ENCODE measurements around the gene MAK. TPM values are rescaled to one million over a fixed set of nuclear protein-coding genes. Genes with fewer than 3 reads are reported as not detected.

Gene MAK
- total RNA-seq, 1 experiment from 2014 or later: 0.22 TPM

DNA sequence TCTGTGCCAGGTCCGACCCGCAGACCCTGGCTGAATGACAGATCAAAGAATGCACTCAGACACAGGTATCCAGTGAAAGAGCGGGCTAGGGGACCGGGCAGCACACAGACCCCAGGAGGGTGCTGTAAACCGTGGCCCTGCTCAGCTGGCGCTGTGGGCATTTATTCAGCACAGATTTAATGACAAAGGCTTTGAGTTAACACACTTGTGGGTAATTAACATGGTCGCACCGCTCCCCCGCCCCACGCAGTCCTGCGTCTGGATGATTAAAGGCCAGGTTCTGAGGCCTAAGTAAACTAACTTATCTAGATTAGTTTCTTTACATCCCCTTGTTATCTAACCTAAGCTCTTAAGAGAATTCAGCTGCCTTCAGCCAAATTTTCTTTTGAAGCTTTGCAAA, 3.5 kb downstream of the MAK start:
- POLR2A ChIA-PET: no interaction called here
- Histone ChIP-seq H3K9ac (ENCODE audit: low read length) (no peak overlapping the region), H3K27ac (ENCODE audit: low read depth, low read length) (no peak overlapping the region), H2AFZ (ENCODE audit: low read depth, low read length, poor library complexity, severe bottlenecking) (no peak overlapping the region), H3K36me3 (ENCODE audit: control insufficient read depth in 1 of 2, insufficient read depth in 2 of 2, low read length in 2 of 2) (no peaks in the 10 kb centered on the region), H3K4me3 (replicated peaks in 1 of 2; ENCODE audit: low read depth in 1 of 2, low read length in 2 of 2) (no peak overlapping the region), H3K9me2 (ENCODE audit: insufficient read depth) (no peaks in the 10 kb centered on the region), H3K79me2 (ENCODE audit: insufficient read depth, low read length) (no peaks in the 10 kb centered on the region), H3K4me2 (ENCODE audit: low read length) (no peak overlapping the region), H3K9me3 (ENCODE audit: control insufficient read depth in 1 of 2, insufficient read depth in 1 of 2, low read depth in 1 of 2, low read length in 2 of 2) (no peaks in the 10 kb centered on the region), H4K20me1 (ENCODE audit: insufficient read depth) (no peaks in the 10 kb centered on the region), H3K27me3 (ENCODE audit: insufficient read depth, low read length) (peaks cover 21% of the 10 kb centered on the region), H3K4me1 (ENCODE audit: control insufficient read depth in 1 of 2, insufficient read depth in 2 of 2, low read length in 2 of 2) (peaks cover 10 to 21% of the 10 kb centered on the region in 2 experiments; a peak in 3 of 4 replicates)
- CTCF ChIA-PET: no interaction called here
- DNase-seq (ENCODE audit: low read depth, low spot score) (no peak), ATAC-seq (no peak)
- TF ChIP-seq SP1 (IDR thresholded peaks at IDR 0.05; ENCODE audit: low read depth): no peak
- no peak for TF ChIP-seq EZH2 (IDR thresholded peaks at IDR 0.05)
- TF ChIP-seq RAD21 (IDR thresholded peaks at IDR 0.05; ENCODE audit: low read depth): no peak
- TF ChIP-seq, protein P1, sequence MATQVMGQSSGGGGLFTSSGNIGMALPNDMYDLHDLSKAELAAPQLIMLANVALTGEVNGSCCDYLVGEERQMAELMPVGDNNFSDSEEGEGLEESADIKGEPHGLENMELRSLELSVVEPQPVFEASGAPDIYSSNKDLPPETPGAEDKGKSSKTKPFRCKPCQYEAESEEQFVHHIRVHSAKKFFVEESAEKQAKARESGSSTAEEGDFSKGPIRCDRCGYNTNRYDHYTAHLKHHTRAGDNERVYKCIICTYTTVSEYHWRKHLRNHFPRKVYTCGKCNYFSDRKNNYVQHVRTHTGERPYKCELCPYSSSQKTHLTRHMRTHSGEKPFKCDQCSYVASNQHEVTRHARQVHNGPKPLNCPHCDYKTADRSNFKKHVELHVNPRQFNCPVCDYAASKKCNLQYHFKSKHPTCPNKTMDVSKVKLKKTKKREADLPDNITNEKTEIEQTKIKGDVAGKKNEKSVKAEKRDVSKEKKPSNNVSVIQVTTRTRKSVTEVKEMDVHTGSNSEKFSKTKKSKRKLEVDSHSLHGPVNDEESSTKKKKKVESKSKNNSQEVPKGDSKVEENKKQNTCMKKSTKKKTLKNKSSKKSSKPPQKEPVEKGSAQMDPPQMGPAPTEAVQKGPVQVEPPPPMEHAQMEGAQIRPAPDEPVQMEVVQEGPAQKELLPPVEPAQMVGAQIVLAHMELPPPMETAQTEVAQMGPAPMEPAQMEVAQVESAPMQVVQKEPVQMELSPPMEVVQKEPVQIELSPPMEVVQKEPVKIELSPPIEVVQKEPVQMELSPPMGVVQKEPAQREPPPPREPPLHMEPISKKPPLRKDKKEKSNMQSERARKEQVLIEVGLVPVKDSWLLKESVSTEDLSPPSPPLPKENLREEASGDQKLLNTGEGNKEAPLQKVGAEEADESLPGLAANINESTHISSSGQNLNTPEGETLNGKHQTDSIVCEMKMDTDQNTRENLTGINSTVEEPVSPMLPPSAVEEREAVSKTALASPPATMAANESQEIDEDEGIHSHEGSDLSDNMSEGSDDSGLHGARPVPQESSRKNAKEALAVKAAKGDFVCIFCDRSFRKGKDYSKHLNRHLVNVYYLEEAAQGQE (IDR thresholded peaks at IDR 0.05; ENCODE audit: low read depth): no peak
- intact Hi-C loops (cut with micrococcal nuclease): no loop called here
- RAD21 ChIA-PET (ENCODE audit: low non-redundant PET in 1 of 2, low total read pairs in 2 of 2, uncharacterized antibody in 2 of 2, unreplicated experiment in 2 of 2): no interaction called here
- no TSS peak for BruUV-seq (replicated peaks)

DNA sequence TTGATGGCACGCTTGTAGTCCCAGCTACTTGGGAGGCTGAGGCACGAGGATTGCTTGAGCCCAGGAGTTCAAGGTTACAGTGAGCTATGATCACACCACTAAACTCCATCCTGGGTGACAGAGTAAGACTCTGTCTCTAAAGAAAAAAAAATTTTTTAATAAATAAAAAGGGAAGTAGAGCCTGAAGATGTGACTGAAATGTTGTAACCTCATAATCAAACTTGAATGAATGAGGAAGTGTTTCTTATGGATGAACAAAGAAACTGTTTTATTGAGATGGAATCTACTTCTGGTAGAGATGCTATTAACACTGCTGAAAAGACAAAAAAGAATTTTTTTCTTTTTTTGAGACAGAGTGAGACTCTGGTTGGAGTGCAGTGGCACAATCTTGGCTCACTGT, 6.7 kb downstream of the MAK start:
- Histone ChIP-seq H3K4me2 (ENCODE audit: low read length) (no peak overlapping the region), H3K4me3 (replicated peaks in 1 of 2; ENCODE audit: low read depth in 1 of 2, low read length in 2 of 2) (no peak overlapping the region), H4K20me1 (ENCODE audit: insufficient read depth) (no peaks in the 10 kb centered on the region), H3K9me2 (ENCODE audit: insufficient read depth) (no peaks in the 10 kb centered on the region), H3K4me1 (ENCODE audit: control insufficient read depth in 1 of 2, insufficient read depth in 2 of 2, low read length in 2 of 2) (no peaks in the 10 kb centered on the region; a peak in 1 of 4 replicates), H3K9ac (ENCODE audit: low read length) (no peak overlapping the region), H3K79me2 (ENCODE audit: insufficient read depth, low read length) (no peaks in the 10 kb centered on the region), H3K27me3 (ENCODE audit: insufficient read depth, low read length) (peaks cover 9% of the 10 kb centered on the region), H3K27ac (ENCODE audit: low read depth, low read length) (no peak overlapping the region), H3K36me3 (ENCODE audit: control insufficient read depth in 1 of 2, insufficient read depth in 2 of 2, low read length in 2 of 2) (no peaks in the 10 kb centered on the region), H3K9me3 (ENCODE audit: control insufficient read depth in 1 of 2, insufficient read depth in 1 of 2, low read depth in 1 of 2, low read length in 2 of 2) (no peaks in the 10 kb centered on the region), H2AFZ (ENCODE audit: low read depth, low read length, poor library complexity, severe bottlenecking) (no peak overlapping the region)
- intact Hi-C loops (cut with micrococcal nuclease): no loop called here
- ATAC-seq: no peak
- BruUV-seq (replicated peaks): no TSS peak
- ChIA-PET RAD21 (ENCODE audit: low non-redundant PET in 1 of 2, low total read pairs in 2 of 2, uncharacterized antibody in 2 of 2, unreplicated experiment in 2 of 2) (no interaction called here), POLR2A (no interaction called here), CTCF (no interaction called here)
- no peak for DNase-seq (ENCODE audit: low read depth, low spot score)
- TF ChIP-seq ZNF274 (IDR thresholded peaks at IDR 0.05; ENCODE audit: low read depth, low read length): no peak
- TF ChIP-seq CEBPB (IDR thresholded peaks at IDR 0.05; ENCODE audit: low read depth): no peak
- TF ChIP-seq, protein P2, sequence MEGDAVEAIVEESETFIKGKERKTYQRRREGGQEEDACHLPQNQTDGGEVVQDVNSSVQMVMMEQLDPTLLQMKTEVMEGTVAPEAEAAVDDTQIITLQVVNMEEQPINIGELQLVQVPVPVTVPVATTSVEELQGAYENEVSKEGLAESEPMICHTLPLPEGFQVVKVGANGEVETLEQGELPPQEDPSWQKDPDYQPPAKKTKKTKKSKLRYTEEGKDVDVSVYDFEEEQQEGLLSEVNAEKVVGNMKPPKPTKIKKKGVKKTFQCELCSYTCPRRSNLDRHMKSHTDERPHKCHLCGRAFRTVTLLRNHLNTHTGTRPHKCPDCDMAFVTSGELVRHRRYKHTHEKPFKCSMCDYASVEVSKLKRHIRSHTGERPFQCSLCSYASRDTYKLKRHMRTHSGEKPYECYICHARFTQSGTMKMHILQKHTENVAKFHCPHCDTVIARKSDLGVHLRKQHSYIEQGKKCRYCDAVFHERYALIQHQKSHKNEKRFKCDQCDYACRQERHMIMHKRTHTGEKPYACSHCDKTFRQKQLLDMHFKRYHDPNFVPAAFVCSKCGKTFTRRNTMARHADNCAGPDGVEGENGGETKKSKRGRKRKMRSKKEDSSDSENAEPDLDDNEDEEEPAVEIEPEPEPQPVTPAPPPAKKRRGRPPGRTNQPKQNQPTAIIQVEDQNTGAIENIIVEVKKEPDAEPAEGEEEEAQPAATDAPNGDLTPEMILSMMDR (IDR thresholded peaks at IDR 0.05 in 2 of 3, conservative IDR thresholded peaks at IDR 0.05 in 1 of 3; ENCODE audit: borderline replicate concordance in 1 of 3, insufficient read depth in 1 of 3, low read depth in 2 of 3, low read length in 2 of 3): no peak
- no peak for TF ChIP-seq SRF (IDR thresholded peaks at IDR 0.05; ENCODE audit: low read depth)
- TF ChIP-seq JUND (IDR thresholded peaks at IDR 0.05): no peak
- TF ChIP-seq, protein P3, sequence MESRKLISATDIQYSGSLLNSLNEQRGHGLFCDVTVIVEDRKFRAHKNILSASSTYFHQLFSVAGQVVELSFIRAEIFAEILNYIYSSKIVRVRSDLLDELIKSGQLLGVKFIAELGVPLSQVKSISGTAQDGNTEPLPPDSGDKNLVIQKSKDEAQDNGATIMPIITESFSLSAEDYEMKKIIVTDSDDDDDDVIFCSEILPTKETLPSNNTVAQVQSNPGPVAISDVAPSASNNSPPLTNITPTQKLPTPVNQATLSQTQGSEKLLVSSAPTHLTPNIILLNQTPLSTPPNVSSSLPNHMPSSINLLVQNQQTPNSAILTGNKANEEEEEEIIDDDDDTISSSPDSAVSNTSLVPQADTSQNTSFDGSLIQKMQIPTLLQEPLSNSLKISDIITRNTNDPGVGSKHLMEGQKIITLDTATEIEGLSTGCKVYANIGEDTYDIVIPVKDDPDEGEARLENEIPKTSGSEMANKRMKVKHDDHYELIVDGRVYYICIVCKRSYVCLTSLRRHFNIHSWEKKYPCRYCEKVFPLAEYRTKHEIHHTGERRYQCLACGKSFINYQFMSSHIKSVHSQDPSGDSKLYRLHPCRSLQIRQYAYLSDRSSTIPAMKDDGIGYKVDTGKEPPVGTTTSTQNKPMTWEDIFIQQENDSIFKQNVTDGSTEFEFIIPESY (IDR thresholded peaks at IDR 0.05; ENCODE audit: extremely low read depth, insufficient replicate concordance, low read length): no peak
- no peak for TF ChIP-seq EZH2phosphoT487 (IDR thresholded peaks at IDR 0.05; ENCODE audit: borderline replicate concordance)
- TF ChIP-seq POLR2AphosphoS5 (IDR thresholded peaks at IDR 0.05; ENCODE audit: low read depth, low read length): no peak
- TF ChIP-seq, protein P4, sequence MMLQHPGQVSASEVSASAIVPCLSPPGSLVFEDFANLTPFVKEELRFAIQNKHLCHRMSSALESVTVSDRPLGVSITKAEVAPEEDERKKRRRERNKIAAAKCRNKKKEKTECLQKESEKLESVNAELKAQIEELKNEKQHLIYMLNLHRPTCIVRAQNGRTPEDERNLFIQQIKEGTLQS (IDR thresholded peaks at IDR 0.05): no peak
